Stimulated activated CD8-positive, alpha-beta memory T cell treated with anti-CD3 and anti-CD28 coated beads, Interleukin-12 subunit alpha, Interleukin-12 subunit beta, amount 100 ng/mL, for 24 hours (primary cell): ENCODE data around the gene RAI2.
"Not testable (repeated sequence)": the region's sequence is repeated elsewhere in the genome, so short reads cannot be mapped to it uniquely, and the experiment has no call there.

ENCODE experiments used
- DNase-seq: peaks from one replicate; pipeline ENCODE4 v3.0.0-alpha.2; 2020; ENCODE audit errors: extremely low read depth

The RAI2 gene

DNA sequence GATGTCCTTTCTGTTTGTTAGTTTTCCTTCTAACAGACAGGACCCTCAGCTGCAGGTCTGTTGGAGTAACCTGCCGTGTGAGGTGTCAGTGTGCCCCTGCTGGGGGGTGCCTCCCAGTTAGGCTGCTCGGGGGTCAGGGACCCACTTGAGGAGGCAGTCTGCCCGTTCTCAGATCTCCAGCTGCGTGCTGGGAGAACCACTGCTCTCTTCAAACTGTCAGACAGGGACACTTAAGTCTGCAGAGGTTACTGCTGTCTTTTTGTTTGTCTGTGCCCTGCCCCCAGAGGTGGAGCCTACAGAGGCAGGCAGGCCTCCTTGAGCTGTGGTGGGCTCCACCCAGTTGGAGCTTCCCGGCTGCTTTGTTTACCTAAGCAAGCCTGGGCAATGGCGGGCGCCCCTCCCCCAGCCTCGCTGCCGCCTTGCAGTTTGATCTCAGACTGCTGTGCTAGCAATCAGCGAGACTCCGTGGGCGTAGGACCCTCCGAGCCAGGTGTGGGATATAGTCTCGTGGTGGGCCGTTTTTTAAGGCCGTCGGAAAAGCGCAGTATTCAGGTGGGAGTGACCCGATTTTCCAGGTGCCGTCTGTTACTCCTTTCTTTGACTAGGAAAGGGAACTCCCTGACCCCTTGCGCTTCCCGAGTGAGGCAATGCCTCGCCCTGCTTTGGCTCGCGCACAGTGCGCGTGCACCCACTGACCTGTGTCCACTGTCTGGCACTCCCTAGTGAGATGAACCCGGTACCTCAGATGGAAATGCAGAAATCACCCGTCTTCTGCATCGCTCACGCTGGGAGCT is 74.3 kb downstream of the RAI2 start:
- DNase-seq: not testable (repeated sequence)

DNA sequence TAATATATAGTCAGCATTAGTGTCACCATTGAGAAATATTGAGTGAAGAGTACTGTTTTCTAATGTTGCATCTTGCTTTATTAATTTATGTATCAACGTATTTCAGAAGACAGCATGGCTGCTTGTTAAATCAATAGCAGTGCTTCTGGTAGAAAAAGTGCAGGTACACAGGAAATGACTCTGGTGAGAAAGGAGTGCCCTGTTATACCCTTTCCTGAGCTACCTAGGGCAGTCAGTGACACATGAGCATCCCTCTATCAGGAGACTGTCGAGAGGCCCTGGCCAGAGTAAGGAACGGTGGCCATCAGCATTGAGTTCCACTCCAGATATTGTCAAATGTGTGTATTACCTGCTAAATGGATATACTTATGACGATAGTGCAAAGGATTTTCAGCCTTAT is 81.7 kb downstream of the RAI2 start:
- no peak for DNase-seq

DNA sequence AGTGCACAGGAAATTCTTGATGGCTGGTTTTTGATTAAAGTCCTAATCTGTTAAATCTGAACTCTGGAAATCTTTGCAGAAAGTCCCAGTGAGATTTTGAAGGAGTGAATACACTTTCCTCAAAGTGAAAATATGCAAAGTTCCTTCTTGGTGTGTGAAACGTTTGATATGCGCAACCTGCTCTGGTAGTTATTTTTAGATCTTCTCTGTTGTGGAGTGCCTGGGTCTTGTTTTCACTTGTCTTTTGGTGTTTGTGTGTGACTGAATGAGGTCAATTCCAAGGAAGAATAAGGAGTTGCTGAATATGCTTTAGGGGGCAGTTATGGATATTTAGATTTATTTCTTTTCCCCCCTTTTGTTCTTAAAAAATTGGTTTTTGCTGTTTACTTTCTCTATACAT is 82.1 kb downstream of the RAI2 start:
- no peak for DNase-seq

DNA sequence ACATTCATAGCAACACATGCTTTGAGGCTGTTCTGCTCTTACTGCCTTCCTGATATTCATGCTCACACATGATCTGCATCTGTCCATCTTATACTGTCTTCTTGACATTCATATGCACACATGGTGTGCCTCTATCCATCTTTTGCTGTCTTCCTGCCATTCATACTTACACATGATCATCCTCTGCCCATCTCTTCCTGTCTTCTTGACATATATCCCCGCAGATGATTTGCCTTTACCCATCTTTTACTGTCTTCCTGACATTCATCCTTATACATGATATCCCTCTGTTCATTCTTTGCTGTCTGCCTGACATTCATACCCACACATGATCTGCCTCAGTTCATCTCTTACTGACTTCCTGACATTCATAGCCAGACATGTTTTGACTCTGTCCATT is 87.0 kb downstream of the RAI2 start:
- no peak for DNase-seq

DNA sequence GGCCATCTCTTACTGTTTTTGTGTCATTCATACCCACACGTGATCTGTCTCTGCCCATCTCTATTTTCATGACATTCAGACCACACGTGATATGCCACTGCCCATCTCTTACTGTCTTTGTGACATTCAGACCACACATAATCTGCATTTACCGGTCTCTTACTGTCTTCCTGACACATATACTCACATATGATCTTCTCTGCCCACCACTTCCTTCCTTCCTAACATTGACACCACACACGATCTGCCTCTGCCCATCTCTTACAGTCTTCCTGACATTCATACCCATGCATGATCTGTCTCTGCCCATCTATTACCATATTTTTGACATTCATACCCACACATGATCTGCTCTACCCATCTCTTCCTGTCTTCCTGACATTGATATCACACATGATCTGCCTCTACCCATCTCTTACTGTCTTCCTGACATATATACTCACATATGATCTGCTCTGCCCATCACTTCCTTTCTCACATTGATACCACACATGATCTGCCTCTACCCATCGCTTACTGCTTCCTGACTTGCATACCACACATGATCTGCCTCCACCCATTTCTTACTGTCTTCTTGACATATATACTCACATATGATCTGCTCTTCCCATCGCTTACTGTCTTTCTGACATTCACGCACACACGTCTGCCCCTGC is 87.7 kb downstream of the RAI2 start:
- DNase-seq: no peak

DNA sequence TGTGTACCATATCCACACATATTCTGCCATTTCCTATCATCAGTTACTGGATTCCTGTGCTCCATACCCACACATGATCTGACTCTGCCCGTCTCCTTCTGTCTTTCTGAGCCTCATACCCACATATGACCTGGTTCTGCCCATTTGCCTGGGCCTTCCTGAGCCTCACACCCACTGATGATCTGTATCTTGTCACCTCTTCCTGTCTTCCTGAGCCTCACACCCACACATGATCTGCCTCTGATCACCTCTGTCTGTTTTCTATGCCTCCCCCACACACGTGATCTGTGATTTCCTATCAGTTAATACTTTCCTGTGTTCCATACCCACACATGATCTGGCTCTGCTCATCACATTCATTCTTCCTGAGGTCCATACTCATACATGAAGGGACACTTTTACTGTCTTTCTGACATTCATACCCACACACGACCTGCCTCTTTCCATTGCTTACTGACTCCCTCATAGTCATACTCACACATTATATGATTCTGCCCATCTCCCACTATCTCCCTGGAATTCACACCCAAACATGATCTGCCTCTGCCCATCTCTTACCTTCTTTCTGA is 91.3 kb downstream of the RAI2 start:
- DNase-seq: no peak

DNA sequence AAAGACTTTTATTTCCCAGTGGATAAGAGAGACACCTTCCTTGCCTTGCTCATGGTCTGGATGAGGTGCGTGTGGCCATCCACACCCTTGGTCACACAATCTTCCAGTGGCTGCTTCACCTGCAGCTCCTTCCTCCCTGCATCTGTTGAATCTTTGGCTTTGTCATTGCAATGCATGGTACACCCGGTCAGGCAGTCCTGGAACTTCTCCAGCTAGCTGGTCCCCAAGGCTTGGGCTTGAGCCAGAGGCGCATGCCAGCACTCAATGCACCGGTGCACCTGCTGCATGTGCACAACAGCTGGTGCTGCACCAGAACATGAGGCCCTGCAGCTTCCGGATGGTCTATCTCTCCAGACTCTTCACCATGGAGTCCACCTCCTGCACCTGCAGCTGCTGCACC is 92.1 kb downstream of the RAI2 start:
- no peak for DNase-seq

DNA sequence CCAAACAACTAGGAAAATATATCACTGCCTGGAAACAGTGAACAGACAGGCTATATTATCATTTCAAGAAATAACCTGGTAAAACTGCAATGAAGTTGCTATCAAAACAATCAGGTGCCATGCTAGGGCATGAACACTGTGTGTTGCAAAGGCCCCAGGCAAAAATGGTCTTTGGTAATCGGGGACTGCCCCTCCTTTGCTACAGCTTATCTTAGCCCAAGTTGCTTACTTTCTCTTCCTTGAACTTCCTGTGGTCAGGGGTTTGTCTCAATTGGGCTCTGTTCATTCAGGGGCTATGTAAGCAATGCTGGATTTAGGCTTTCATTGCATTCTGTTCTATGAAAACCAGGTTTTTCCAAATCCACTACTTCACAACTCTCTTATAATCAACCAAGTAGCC is 93.4 kb downstream of the RAI2 start:
- DNase-seq: no peak

DNA sequence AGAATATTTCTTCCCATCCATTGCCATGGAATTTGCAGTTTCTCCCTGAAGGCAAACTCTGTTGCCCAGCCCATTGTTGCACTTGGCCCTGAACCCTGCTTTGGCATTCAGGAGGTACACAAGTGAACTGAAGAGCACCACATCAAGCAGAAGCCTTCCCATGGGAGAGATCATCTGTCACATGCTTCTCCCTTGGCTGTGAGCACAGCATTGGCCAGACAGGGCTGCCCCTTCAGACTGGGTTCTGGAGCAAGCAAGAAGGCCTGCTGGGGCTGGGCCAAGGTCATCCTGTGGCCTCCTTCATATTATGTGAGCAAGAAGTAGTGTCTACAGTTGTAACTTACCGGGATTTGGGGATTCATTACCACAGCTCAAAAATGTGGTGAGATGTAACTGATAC is 101.1 kb downstream of the RAI2 start:
- DNase-seq: no peak

DNA sequence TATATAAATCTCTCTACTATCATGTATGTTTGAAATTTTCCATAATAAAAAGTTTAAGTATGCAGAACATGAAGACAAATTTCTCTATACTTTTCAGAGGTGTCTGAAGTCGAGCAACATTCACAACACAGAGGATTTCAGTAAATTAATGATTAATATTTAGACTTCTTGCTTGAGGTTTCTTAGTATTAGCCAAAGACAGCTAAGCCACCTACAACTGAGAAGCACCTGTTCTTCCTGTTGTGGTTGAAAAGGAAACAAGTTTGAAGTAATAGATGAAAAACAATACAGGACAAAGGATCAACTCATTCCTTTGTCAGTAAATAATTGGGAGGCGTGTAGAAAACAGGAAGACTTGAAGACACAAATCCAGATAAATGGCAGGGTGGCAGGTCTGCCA is 102.7 kb downstream of the RAI2 start:
- DNase-seq: no peak

DNA sequence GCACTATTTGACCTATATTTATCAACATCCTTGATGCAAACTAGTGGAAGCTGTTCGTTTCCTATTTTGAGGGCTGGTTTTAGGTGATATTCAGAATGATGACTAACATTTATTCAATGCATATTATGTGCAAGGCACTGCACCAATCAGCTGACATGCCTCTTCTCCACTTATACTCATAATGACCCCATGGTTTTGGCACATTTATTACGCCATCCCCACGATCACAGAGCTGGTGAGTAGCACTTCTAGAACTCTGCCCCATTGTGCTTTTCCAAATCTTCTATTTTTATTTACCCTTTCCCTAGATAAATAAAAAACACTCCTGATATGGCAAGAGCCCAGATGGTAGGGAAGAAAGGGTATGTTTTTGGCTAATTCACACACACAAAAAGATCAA is 110.7 kb downstream of the RAI2 start:
- DNase-seq: no peak
